HepG2 (cell line): ENCODE results near the gene AP4S1. TPM values are rescaled to one million over a fixed set of nuclear protein-coding genes. Genes with fewer than 3 reads are reported as not detected.

Experiments
- BORCS8-MEF2B ChIP-seq: sonication (generic); formaldehyde crosslinking; IDR thresholded peaks from 2 replicates; pipeline ENCODE4 v1.8.0; 2022; ENCODE audit warnings: mild to moderate bottlenecking, missing genetic modification reagents
- CBX5 ChIP-seq: sonication (generic); formaldehyde crosslinking; IDR thresholded peaks from 2 replicates; pipeline ENCODE4 v1.4.0; 2020; ENCODE audit warnings: missing genetic modification reagents, borderline replicate concordance
- KLF13 ChIP-seq: sonication (generic); formaldehyde crosslinking; IDR thresholded peaks from 2 replicates; pipeline ENCODE4 v1.4.0; 2020; ENCODE audit warnings: mild to moderate bottlenecking, missing genetic modification reagents
- LBX2 ChIP-seq: sonication (generic); formaldehyde crosslinking; IDR thresholded peaks from 2 replicates; pipeline ENCODE4 v1.5.0; 2020; ENCODE audit warnings: missing genetic modification reagents, mild to moderate bottlenecking, borderline replicate concordance
- MYPOP ChIP-seq: sonication (generic); formaldehyde crosslinking; IDR thresholded peaks from 2 replicates; pipeline ENCODE4 v1.8.1; 2023; ENCODE audit warnings: mild to moderate bottlenecking, moderate library complexity, missing genetic modification reagents
- PAXIP1 ChIP-seq: sonication (generic); formaldehyde crosslinking; conservative IDR thresholded peaks from 2 replicates; pipeline ENCODE4 v1.4.0; 2020; ENCODE audit warnings: mild to moderate bottlenecking, missing genetic modification reagents, moderate library complexity
- PHF21A ChIP-seq: sonication (generic); formaldehyde crosslinking; IDR thresholded peaks from 2 replicates; pipeline ENCODE4 v1.5.0; 2020; ENCODE audit warnings: mild to moderate bottlenecking, missing genetic modification reagents
- RFX5 ChIP-seq: IDR thresholded peaks from 2 replicates; pipeline ENCODE4 v1.6.1; 2011; ENCODE audit warnings: low read depth, low read length, improper control_type of control experiment
- SALL2 ChIP-seq: sonication (generic); formaldehyde crosslinking; IDR thresholded peaks from 2 replicates; pipeline ENCODE4 v1.8.1; 2023; ENCODE audit warnings: mild to moderate bottlenecking, missing genetic modification reagents, inconsistent platforms
- SMYD3 ChIP-seq: sonication (generic); formaldehyde crosslinking; IDR thresholded peaks from 2 replicates; pipeline ENCODE4 v1.8.1; 2023; ENCODE audit warnings: mild to moderate bottlenecking, missing genetic modification reagents
- SNAI1 ChIP-seq: sonication (generic); formaldehyde crosslinking; IDR thresholded peaks from 2 replicates; pipeline ENCODE4 v1.5.0; 2020; ENCODE audit warnings: mild to moderate bottlenecking, missing genetic modification reagents, borderline replicate concordance
- STAG1 ChIP-seq: sonication (generic); formaldehyde crosslinking; IDR thresholded peaks from 2 replicates; pipeline ENCODE4 v1.4.0; 2020; ENCODE audit warnings: missing genetic modification reagents
- ZMAT3 ChIP-seq: sonication (generic); formaldehyde crosslinking; conservative IDR thresholded peaks from 2 replicates; pipeline ENCODE4 v1.7.0; 2021; ENCODE audit warnings: missing genetic modification reagents
- ZNF20 ChIP-seq: sonication (generic); formaldehyde crosslinking; IDR thresholded peaks from 2 replicates; pipeline ENCODE4 v1.4.0; 2020; ENCODE audit warnings: mild to moderate bottlenecking, moderate library complexity, missing genetic modification reagents
- ZNF276 ChIP-seq: sonication (generic); formaldehyde crosslinking; IDR thresholded peaks from 2 replicates; pipeline ENCODE4 v1.4.0; 2020; ENCODE audit warnings: mild to moderate bottlenecking, low read depth, missing genetic modification reagents
- ZNF510 ChIP-seq: sonication (generic); formaldehyde crosslinking; IDR thresholded peaks from 2 replicates; pipeline ENCODE4 v1.4.0; 2020; ENCODE audit warnings: low read depth, mild to moderate bottlenecking, missing genetic modification reagents
- ZNF672 ChIP-seq: sonication (generic); formaldehyde crosslinking; IDR thresholded peaks from 2 replicates; pipeline ENCODE4 v1.8.1; 2022; ENCODE audit warnings: missing genetic modification reagents
- ZNF781 ChIP-seq: sonication (generic); formaldehyde crosslinking; IDR thresholded peaks from 2 replicates; pipeline ENCODE4 v1.5.1; 2020; ENCODE audit warnings: borderline replicate concordance, mild to moderate bottlenecking, missing genetic modification reagents; ENCODE audit errors: not compliant biosample characterization
- polyA plus RNA-seq, 8 experiments: library from polyadenylated mRNA; depleted of rRNA in 3 of 8; stranded (reverse) in 7 of 8; unstranded in 1 of 8; fragments of >200 nt; fragmentation: Illumina TruSeq in 4 of 8; extraction: Trizol in 4 of 8; gene quantifications; 2 replicates each; pipeline versions ENCODE4 v1.2.1 to v1.2.3, GENCODE V29; 2011 to 2016; ENCODE audit warnings: low read depth in 4 of 8, missing spikeins in 1 of 8, mixed read lengths in 1 of 8; ENCODE audit not compliant: insufficient read depth in 1 of 8
- total RNA-seq, 5 experiments: library from RNA; depleted of rRNA; stranded (reverse); fragments of >200 nt; fragmentation: Illumina TruSeq; extraction: Trizol; gene quantifications; 2 replicates each; pipeline ENCODE4 v1.2.3, GENCODE V29; 2016; ENCODE audit warnings: low read depth in 1 of 5

The AP4S1 gene
- total and polyA plus RNA-seq, 2 of the 13 experiments (the other 11 are each of a cell fraction or from before 2014, with no cell fraction given) = 3.9 to 21.1 TPM

GRCh38 chr14:31090883-31091764 is 65.7 kb downstream of the AP4S1 start (continued):
- TF ChIP-seq ZNF276 (CRISPR knock-in tag) (0 out of 2 replicates have a peak, but pooled peaks have one; percentile 48), SNAI1 (no peak), SALL2 (CRISPR knock-in tag) (peak; percentile 67; the same call in 1 of the 2 replicates), ZNF672 (CRISPR knock-in tag) (no peak), ZNF781 (no peak), ZNF510 (CRISPR knock-in tag) (peak; percentile 94; the same call in 1 of the 2 replicates), KLF13 (CRISPR knock-in tag) (no peak), SMYD3 (CRISPR knock-in tag) (no peak; the same call in 1 of the 2 replicates), ZNF20 (CRISPR knock-in tag) (no peak), LBX2 (0 out of 2 replicates have a peak, but pooled peaks have one; percentile 28), ZMAT3 (CRISPR knock-in tag) (no peak), PHF21A (CRISPR knock-in tag) (peak; percentile 86), RFX5 (no peak), MYPOP (peak; percentile 68; the same call in 1 of the 2 replicates), BORCS8-MEF2B (CRISPR knock-in tag) (0 out of 2 replicates have a peak, but pooled peaks have one; percentile 43), CBX5 (CRISPR knock-in tag) (no peak; the same call in 1 of the 2 replicates), PAXIP1 (CRISPR knock-in tag) (peak; percentile 87), STAG1 (no peak; the same call in 1 of the 2 replicates)
